HEK293 (cell line): Measurements from ENCODE around the gene ABCA5.

Experiments used
- CTCF ChIP-seq: fragments of 450-650 bp; formaldehyde crosslinking; IDR thresholded peaks from 2 replicates; pipeline ENCODE4 v1.5.1; 2016; ENCODE audit warnings: missing biosample characterization, missing genetic modification characterization
- TCF7L2 ChIP-seq: IDR thresholded peaks from 2 replicates; pipeline ENCODE4 v1.6.1; 2011; ENCODE audit warnings: low read depth, mild to moderate bottlenecking, inconsistent platforms, low read length, moderate library complexity, borderline replicate concordance
- ZNF121 ChIP-seq: fragments of 450-650 bp; formaldehyde crosslinking; IDR thresholded peaks from 2 replicates; pipeline ENCODE4 v1.5.1; 2016; ENCODE audit warnings: missing biosample characterization, missing genetic modification characterization
- ZNF18 ChIP-seq: fragments of 450-650 bp; formaldehyde crosslinking; IDR thresholded peaks from 2 replicates; pipeline ENCODE4 v1.5.1; 2016; ENCODE audit warnings: missing biosample characterization, missing genetic modification characterization
- ZNF24 ChIP-seq: fragments of 450-650 bp; formaldehyde crosslinking; IDR thresholded peaks from 2 replicates; pipeline ENCODE4 v1.5.1; 2016; ENCODE audit warnings: missing biosample characterization, missing genetic modification characterization

- TF ChIP-seq ZNF121 = 0 out of 2 replicates have a peak, but pooled peaks have one; percentile 29
- TF ChIP-seq TCF7L2 = no peak
- TF ChIP-seq ZNF24 (tag by site-specific recombination) = no peak
- no peak for TF ChIP-seq CTCF
- no peak for TF ChIP-seq ZNF18
Measured at GRCh38 chr17:69336580-69336979, 9.6 kb upstream of the ABCA5 start.
